Measurements from ENCODE around the gene ABCC6.
A peak's percentile ranks its signal among the peaks of the same experiment; 100 is the strongest.
"Not testable (repeated sequence)": the region's sequence is repeated elsewhere in the genome, so short reads cannot be mapped to it uniquely, and the experiment has no call there.

The ABCC6 gene

GRCh38 chr16:16148755-16149154 is 74.5 kb downstream of the ABCC6 start:
- intact Hi-C loops (cut with DNase I) = no loop called here
- DNase-seq = no peak

GRCh38 chr16:16148000-16148599 is 75.2 kb downstream of the ABCC6 start:
- DNase-seq; intact Hi-C loops (cut with DNase I): not testable (repeated sequence)

- intact Hi-C loops (cut with DNase I) = no loop called here
- no peak for DNase-seq
Observed at GRCh38 chr16:16147316-16147999, 75.8 kb downstream of the ABCC6 start.

GRCh38 chr16:16146380-16147315 is 76.6 kb downstream of the ABCC6 start:
- DNase-seq = no peak
- intact Hi-C loops (cut with DNase I) = no loop called here

GRCh38 chr16:16145286-16145685 is 78.0 kb downstream of the ABCC6 start:
- no peak for DNase-seq
- intact Hi-C loops (cut with DNase I) = no loop called here

GRCh38 chr16:16144416-16144815 is 78.9 kb downstream of the ABCC6 start:
- DNase-seq = no peak
- intact Hi-C loops (cut with DNase I) = no loop called here

- intact Hi-C loops (cut with DNase I) = no loop called here
- no peak for DNase-seq
Observed at GRCh38 chr16:16143931-16144330, 79.4 kb downstream of the ABCC6 start.

- DNase-seq = peak in 2 of 42 donors; percentile 17 to 63
- intact Hi-C loops (cut with DNase I) = no loop called here
Observed at GRCh38 chr16:16143038-16143763, 80.1 kb downstream of the ABCC6 start.

GRCh38 chr16:16141784-16142396 is 81.4 kb downstream of the ABCC6 start:
- intact Hi-C loops (cut with DNase I) = no loop called here
- no peak for DNase-seq

GRCh38 chr16:16141141-16141540 is 82.2 kb downstream of the ABCC6 start:
- intact Hi-C loops (cut with DNase I) = no loop called here

GRCh38 chr16:16140537-16140936 is 82.8 kb downstream of the ABCC6 start:
- intact Hi-C loops (cut with DNase I) = no loop called here
- DNase-seq = no peak

More at GRCh38 chr16:16141141-16141540, 82.2 kb downstream of the ABCC6 start:
- DNase-seq = no peak

- no peak for DNase-seq
- intact Hi-C loops (cut with DNase I) = no loop called here
Observed at GRCh38 chr16:16139806-16140205, 83.5 kb downstream of the ABCC6 start.

GRCh38 chr16:16139061-16139460 is 84.2 kb downstream of the ABCC6 start:
- intact Hi-C loops (cut with DNase I) = no loop called here
- no peak for DNase-seq

- intact Hi-C loops (cut with DNase I) = no loop called here
- no peak for DNase-seq
Observed at GRCh38 chr16:16138034-16138635, 85.2 kb downstream of the ABCC6 start.

- no peak for DNase-seq
- intact Hi-C loops (cut with DNase I) = no loop called here
Observed at GRCh38 chr16:16137110-16137509, 86.2 kb downstream of the ABCC6 start.

GRCh38 chr16:16136588-16136987 is 86.7 kb downstream of the ABCC6 start:
- intact Hi-C loops (cut with DNase I) = no loop called here
- DNase-seq = no peak

GRCh38 chr16:16133943-16134604 is 89.2 kb downstream of the ABCC6 start:
- no peak for DNase-seq
- intact Hi-C loops (cut with DNase I) = no loop called here

GRCh38 chr16:16131659-16132058 is 91.6 kb downstream of the ABCC6 start:
- DNase-seq = no peak
- intact Hi-C loops (cut with DNase I) = no loop called here
